Endothelial cell of umbilical vein (primary cell): ENCODE data around the gene IMPG1. TPM values are rescaled to one million over a fixed set of nuclear protein-coding genes. Genes with fewer than 3 reads are reported as not detected.

Experiments
- BruUV-seq: library from RNA; stranded (reverse); fragments of 400-500 nt; replicated peaks from 2 replicates; lab custom pipeline; 2021; lab: Mats Ljungman, UMichigan
- CTCF ChIA-PET: fragments of 300-600, 350-600 bp; sonication (Branson Sonifier 250); formaldehyde crosslinking; loops from one replicate; lab custom pipeline; 2021; ENCODE audit warnings: antibody characterized with exemption, inconsistent platforms; lab: Charles Lee
- POLR2A ChIA-PET: fragments of 300-600, 350-600 bp; sonication (Branson Sonifier 250); formaldehyde crosslinking; loops from one replicate; lab custom pipeline; 2021; ENCODE audit warnings: antibody characterized with exemption, inconsistent platforms; lab: Charles Lee
- DNase-seq: peaks from one replicate; pipeline ENCODE4 v3.0.0-alpha.2; 2011; ENCODE audit warnings: low read depth, low spot score
- FAIRE-seq: peaks from 2 replicates; lab custom pipeline; 2011; peaks lifted over from hg19 to GRCh38; lab: Jason Lieb, UNC
- H2AFZ ChIP-seq: 2 replicates; pipeline ENCODE4 v1.6.0; 2012; ENCODE audit warnings: low read depth, low read length, control low read depth, inconsistent platforms
- H3K27ac ChIP-seq: 2 replicates; pipeline ENCODE4 v1.5.1; 2011; ENCODE audit warnings: low read depth, mild to moderate bottlenecking, control low read depth, low read length, moderate library complexity; ENCODE audit not compliant: insufficient read depth
- H3K27me3 ChIP-seq, 2 experiments: 2 replicates each; pipeline versions ENCODE4 v1.6.0 to v1.6.1; 2011; ENCODE audit warnings: low read length in 2 of 2, mixed read lengths in 1 of 2; ENCODE audit not compliant: control insufficient read depth in 2 of 2, insufficient read depth in 2 of 2
- H3K36me3 ChIP-seq, 2 experiments: 2 replicates in 1 of 2; 3 replicates in 1 of 2; pipeline ENCODE4 v1.5.1; 2011; ENCODE audit warnings: low read length in 2 of 2, mild to moderate bottlenecking in 1 of 2, moderate library complexity in 1 of 2; ENCODE audit not compliant: control insufficient read depth in 2 of 2, insufficient read depth in 2 of 2; ENCODE audit errors: extremely low read depth in 1 of 2
- H3K4me1 ChIP-seq: 3 replicates; pipeline ENCODE4 v1.5.1; 2011; ENCODE audit warnings: mild to moderate bottlenecking, low read length; ENCODE audit not compliant: control insufficient read depth, insufficient read depth; ENCODE audit errors: extremely low read depth
- H3K4me2 ChIP-seq: 2 replicates; pipeline ENCODE4 v1.6.1; 2011; ENCODE audit warnings: low read length, control low read depth, mixed read lengths; ENCODE audit not compliant: insufficient read depth
- H3K4me3 ChIP-seq, 3 experiments: fragments of 200-600 bp in 1 of 3; sonication (generic), shearing (Covaris generic) in 1 of 3; replicated peaks in 1 of 3; 2 replicates each; pipeline ENCODE4 v1.5.1; 2011 to 2016; ENCODE audit warnings: control low read depth in 3 of 3, low read length in 3 of 3, mild to moderate bottlenecking in 2 of 3, inconsistent platforms in 1 of 3, low read depth in 1 of 3, moderate library complexity in 1 of 3; ENCODE audit not compliant: insufficient read depth in 1 of 3
- H3K79me2 ChIP-seq: 2 replicates; pipeline ENCODE4 v1.6.0; 2012; ENCODE audit warnings: low read length, inconsistent platforms; ENCODE audit not compliant: control insufficient read depth, insufficient read depth
- H3K9ac ChIP-seq: replicated peaks from 2 replicates; pipeline ENCODE3; 2011; ENCODE audit warnings: low read length, control low read depth; ENCODE audit not compliant: insufficient read depth; ENCODE audit errors: extremely low read depth
- H3K9me1 ChIP-seq: replicated peaks from 3 replicates; pipeline ENCODE4 v1.6.0; 2011; ENCODE audit warnings: mild to moderate bottlenecking, low read length; ENCODE audit not compliant: control insufficient read depth, insufficient read depth; ENCODE audit errors: extremely low read depth
- H3K9me3 ChIP-seq: replicated peaks from 2 replicates; pipeline ENCODE4 v1.5.1; 2012; ENCODE audit warnings: low read length, inconsistent platforms; ENCODE audit not compliant: control insufficient read depth, insufficient read depth
- H4K20me1 ChIP-seq: replicated peaks from 2 replicates; pipeline ENCODE3; 2011; ENCODE audit warnings: mild to moderate bottlenecking, low read length; ENCODE audit not compliant: control insufficient read depth, insufficient read depth; ENCODE audit errors: extremely low read depth
- CTCF ChIP-seq, 2 donors: IDR thresholded peaks; 1 replicate in 1 of 2; 2 replicates in 1 of 2; pipeline ENCODE4 v1.5.1; 2011; ENCODE audit warnings: low read length in 2 of 2, mild to moderate bottlenecking in 2 of 2, moderate library complexity in 2 of 2, control low read depth in 1 of 2, inconsistent platforms in 1 of 2, low read depth in 1 of 2; ENCODE audit not compliant: insufficient read depth in 1 of 2; ENCODE audit errors: extremely low read depth in 1 of 2
- EZH2 ChIP-seq: IDR thresholded peaks from 2 replicates; pipeline ENCODE4 v1.6.1; 2012; ENCODE audit warnings: borderline replicate concordance, low read depth, mild to moderate bottlenecking, moderate library complexity, low read length, inconsistent platforms; ENCODE audit not compliant: severe bottlenecking
- FOS ChIP-seq: IDR thresholded peaks from 2 replicates; pipeline ENCODE4 v1.6.1; 2011; ENCODE audit warnings: mild to moderate bottlenecking, low read length, moderate library complexity, borderline replicate concordance; ENCODE audit not compliant: insufficient read depth
- GATA2 ChIP-seq: IDR thresholded peaks from 2 replicates; pipeline ENCODE4 v1.7.0; 2011; ENCODE audit warnings: low read depth, mild to moderate bottlenecking, moderate library complexity, mixed read lengths, low read length; ENCODE audit not compliant: insufficient read length, insufficient read depth
- JUN ChIP-seq: IDR thresholded peaks from 2 replicates; pipeline ENCODE4 v1.6.1; 2011; ENCODE audit warnings: borderline replicate concordance, low read depth; ENCODE audit not compliant: insufficient read length, insufficient read depth
- MYC ChIP-seq: IDR thresholded peaks from one replicate; pipeline ENCODE4 v1.6.1; 2011; ENCODE audit warnings: mild to moderate bottlenecking, low read depth, low read length
- POLR2A ChIP-seq: IDR thresholded peaks from 2 replicates; pipeline ENCODE4 v1.6.1; 2012; ENCODE audit warnings: low read depth, mild to moderate bottlenecking, control low read depth, low read length
- POLR2AphosphoS5 ChIP-seq: IDR thresholded peaks from 2 replicates; pipeline ENCODE4 v1.6.1; 2012; ENCODE audit warnings: low read depth, mild to moderate bottlenecking, control low read depth, low read length, moderate library complexity; ENCODE audit not compliant: insufficient read depth
- dilution Hi-C: fragments of 300-500 bp; cut with MboI; formaldehyde crosslinking; loops from one replicate; pipeline ENCODE4 v1.15.0; 2019; ENCODE audit warnings: low sequenced_read_pairs; ENCODE audit not compliant: extremely low pct_ligation_motif_present
- intact Hi-C: fragments of 100-400 bp; cut with micrococcal nuclease; formaldehyde crosslinking; loops from one replicate; pipeline ENCODE4 v1.10.0; 2022
- polyA plus RNA-seq, 4 experiments: library from polyadenylated mRNA; depleted of rRNA in 3 of 4; stranded (reverse) in 3 of 4; unstranded in 1 of 4; fragments of >200 nt; gene quantifications; 2 replicates each; pipeline versions ENCODE4 v1.2.1 to v1.2.3, GENCODE V29; 2011 to 2012; ENCODE audit warnings: missing spikeins in 1 of 4
- total RNA-seq: library from RNA; stranded (reverse); gene quantifications from 2 replicates; pipeline ENCODE4 v1.2.3, GENCODE V29; 2021
- TF ChIP-seq, protein P1 (sequence below): IDR thresholded peaks from 2 replicates; pipeline ENCODE4 v1.6.1; 2011; ENCODE audit not compliant: insufficient read depth, insufficient read length

IMPG1 gene
- total and polyA plus RNA-seq, 2 donors (not counting 3 experiments of a cell fraction or from before 2014, with no cell fraction given): not detected

DNA sequence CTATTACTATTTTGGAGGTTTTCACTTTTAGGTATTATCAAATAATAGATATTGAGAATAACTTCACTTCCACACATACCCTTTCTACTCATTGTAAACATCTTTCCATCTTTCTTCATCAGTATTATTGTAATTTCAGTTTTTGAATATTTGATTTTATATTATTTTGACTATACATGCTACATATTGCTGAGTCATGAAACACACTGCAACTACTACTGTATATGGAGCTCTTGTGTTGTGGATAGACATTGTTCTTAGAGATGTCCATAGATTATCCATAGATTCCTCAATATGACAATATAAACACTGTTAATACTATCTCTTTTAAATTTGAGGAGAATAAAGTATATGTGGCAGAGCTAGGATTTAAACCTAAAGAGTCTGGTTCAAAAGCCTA lies 819 bp upstream of the IMPG1 start:
- no peak overlapping the region for H3K27ac ChIP-seq
- H3K4me1 ChIP-seq: no peaks in the 10 kb centered on the region
- TF ChIP-seq MYC (no peak), EZH2 (no peak), JUN (no peak), FOS (no peak), POLR2A (no peak)
- TF ChIP-seq, protein P1, sequence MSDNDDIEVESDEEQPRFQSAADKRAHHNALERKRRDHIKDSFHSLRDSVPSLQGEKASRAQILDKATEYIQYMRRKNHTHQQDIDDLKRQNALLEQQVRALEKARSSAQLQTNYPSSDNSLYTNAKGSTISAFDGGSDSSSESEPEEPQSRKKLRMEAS: no peak
- H3K9me3 ChIP-seq: no peaks in the 10 kb centered on the region
- H3K9ac ChIP-seq: no peak overlapping the region
- no peak overlapping the region for H3K4me2 ChIP-seq
- no TSS peak for BruUV-seq
- dilution Hi-C loops (no loop called here), intact Hi-C loops (no loop called here)
- H2AFZ ChIP-seq: no peak overlapping the region
- POLR2A ChIA-PET: no interaction called here
- DNase-seq (no peak), FAIRE-seq (no peak)
- no peaks in the 10 kb centered on the region for H3K9me1 ChIP-seq
- H4K20me1 ChIP-seq: no peaks in the 10 kb centered on the region
- H3K79me2 ChIP-seq: no peaks in the 10 kb centered on the region
- no peak overlapping the region for H3K4me3 ChIP-seq
- no peaks in the 10 kb centered on the region for H3K27me3 ChIP-seq
- CTCF ChIA-PET: no interaction called here
- H3K36me3 ChIP-seq: no peaks in the 10 kb centered on the region

DNA sequence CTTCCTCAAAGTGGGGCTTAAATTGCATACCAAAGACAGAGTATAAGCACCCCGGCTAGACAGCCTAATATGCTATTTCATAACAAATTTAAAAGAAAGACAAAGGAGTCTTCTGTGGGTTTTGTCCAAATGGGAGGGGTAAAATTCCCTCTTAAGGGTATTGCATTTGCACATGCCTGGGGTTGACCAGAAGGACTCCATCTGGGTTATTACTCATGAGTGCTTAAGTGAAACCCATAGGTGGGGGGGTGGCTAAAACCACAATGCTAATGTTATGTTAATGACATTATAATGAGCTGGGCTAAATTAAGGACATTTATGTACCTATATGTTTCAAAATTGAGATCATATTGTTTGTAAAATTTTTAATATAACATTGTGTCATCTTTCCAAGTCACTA lies 15.0 kb downstream of the IMPG1 start:
- H3K4me1 ChIP-seq: no peaks in the 10 kb centered on the region
- H3K9ac ChIP-seq: no peak overlapping the region
- intact Hi-C loops (no loop called here), dilution Hi-C loops (no loop called here)
- no peak overlapping the region for H3K27ac ChIP-seq
- no peaks in the 10 kb centered on the region for H3K9me3 ChIP-seq
- no peaks in the 10 kb centered on the region for H3K79me2 ChIP-seq
- DNase-seq (no peak), FAIRE-seq (no peak)
- no peaks in the 10 kb centered on the region for H4K20me1 ChIP-seq
- H3K4me2 ChIP-seq: no peak overlapping the region
- no peak overlapping the region for H3K4me3 ChIP-seq
- ChIA-PET CTCF (no interaction called here), POLR2A (no interaction called here)
- peaks cover 0 to 1% of the 10 kb centered on the region in 2 experiments for H3K27me3 ChIP-seq
- no TSS peak for BruUV-seq
- no peaks in the 10 kb centered on the region for H3K36me3 ChIP-seq
- TF ChIP-seq POLR2AphosphoS5 (no peak), POLR2A (no peak), EZH2 (no peak), FOS (no peak), CTCF (IDR thresholded peaks at IDR 0.05; ENCODE audit: extremely low read depth in 1 of 2, insufficient read depth in 1 of 2, low read depth in 1 of 2, low read length in 2 of 2) (no peak), JUN (no peak), GATA2 (no peak), MYC (no peak)
- TF ChIP-seq, protein P1: no peak
- H2AFZ ChIP-seq: no peak overlapping the region
- H3K9me1 ChIP-seq: no peaks in the 10 kb centered on the region
